Transverse colon (tissue), 4 donors: ENCODE measurements around the gene JAM2. TPM values are rescaled to one million over a fixed set of nuclear protein-coding genes. Genes with fewer than 3 reads are reported as not detected.
A peak's percentile ranks its signal among the peaks of the same experiment; 100 is the strongest.

Experiments
- DNase-seq: peaks from one replicate; pipeline ENCODE4 v3.0.0-alpha.2; 2019
- H3K27ac ChIP-seq, 4 donors: fragments of 200-600 bp; sonication (generic); 2 replicates each; pipeline ENCODE4 v1.5.1; 2016 to 2018; ENCODE audit warnings: inconsistent platforms in 4 of 4
- H3K27me3 ChIP-seq: fragments of 200-600 bp; sonication (generic); 2 replicates; pipeline ENCODE4 v1.5.1; 2017; ENCODE audit warnings: inconsistent platforms
- H3K36me3 ChIP-seq, 4 donors: fragments of 200-600 bp; sonication (generic); 2 replicates each; pipeline ENCODE4 v1.5.1; 2017 to 2019; ENCODE audit warnings: inconsistent platforms in 4 of 4
- H3K4me1 ChIP-seq, 4 donors: fragments of 200-600 bp; sonication (generic); 2 replicates each; pipeline ENCODE4 v1.5.1; 2017 to 2020; ENCODE audit warnings: inconsistent platforms in 4 of 4
- H3K4me3 ChIP-seq, 4 donors: fragments of 200-600 bp; sonication (generic); 1 replicate in 1 of 4; 2 replicates in 3 of 4; pipeline versions ENCODE4 v1.5.1 to v1.6.1; 2017 to 2019; ENCODE audit warnings: inconsistent platforms in 4 of 4
- H3K9me3 ChIP-seq, 2 donors: fragments of 200-600 bp; sonication (generic); 2 replicates each; pipeline ENCODE4 v1.5.1; 2017 to 2019; ENCODE audit warnings: inconsistent platforms in 2 of 2
- EP300 ChIP-seq: sonication (generic); formaldehyde crosslinking; IDR thresholded peaks from one replicate; pipeline ENCODE4 v1.6.1; 2017; ENCODE audit warnings: antibody characterized with exemption, low read depth
- POLR2A ChIP-seq: fragments of 450-650 bp; IDR thresholded peaks from one replicate; pipeline ENCODE4 v1.6.1; 2016; ENCODE audit warnings: antibody characterized with exemption, mild to moderate bottlenecking, moderate library complexity
- POLR2AphosphoS5 ChIP-seq, 3 donors: sonication (generic); formaldehyde crosslinking; IDR thresholded peaks; one replicate each; pipeline ENCODE4 v1.6.1; 2016; ENCODE audit warnings: antibody characterized with exemption in 3 of 3
- WGBS, 2 donors: methylation state at CpG; one replicate each; pipeline ENCODE4 v1.1.5; 2018; ENCODE audit warnings: low coverage in 1 of 2; 5-methylcytosine and 5-hydroxymethylcytosine counted together
- in situ Hi-C, 4 donors: fragments of 200-750 bp; cut with MboI; loops; one replicate each; pipeline versions ENCODE4 v1.15.0 to v1.15.1; 2017; ENCODE audit warnings: low sequenced_read_pairs in 3 of 4, low pct_ligation_motif_present in 1 of 4, low pct_unique_long_range_greater_than_20kb in 1 of 4
- intact Hi-C: fragments of 100-400 bp; cut with DNase I; formaldehyde crosslinking; loops from one replicate; pipeline ENCODE4 v1.15.1; 2023; ENCODE audit warnings: low total_unique reads
- total RNA-seq, 4 donors: library from RNA; depleted of rRNA; stranded (reverse); fragments of >200 nt; gene quantifications; one replicate each; pipeline ENCODE4 v1.1.0, GENCODE V29; 2016
- TF ChIP-seq, protein P1 (sequence below), 5 experiments: fragments of 200-600 bp in 3 of 5; fragments of 450-650 bp in 2 of 5; sonication (generic) in 3 of 5; IDR thresholded peaks; 1 replicate in 2 of 5; 2 replicates in 3 of 5; pipeline ENCODE4 v1.5.1; 2016 to 2017; ENCODE audit warnings: antibody characterized with exemption in 5 of 5, inconsistent platforms in 3 of 5, mild to moderate bottlenecking in 2 of 5, moderate library complexity in 1 of 5

JAM2 gene
- total RNA-seq, 4 donors from 2014 or later: 0.75 to 7.4 (median 4.7) TPM

DNA sequence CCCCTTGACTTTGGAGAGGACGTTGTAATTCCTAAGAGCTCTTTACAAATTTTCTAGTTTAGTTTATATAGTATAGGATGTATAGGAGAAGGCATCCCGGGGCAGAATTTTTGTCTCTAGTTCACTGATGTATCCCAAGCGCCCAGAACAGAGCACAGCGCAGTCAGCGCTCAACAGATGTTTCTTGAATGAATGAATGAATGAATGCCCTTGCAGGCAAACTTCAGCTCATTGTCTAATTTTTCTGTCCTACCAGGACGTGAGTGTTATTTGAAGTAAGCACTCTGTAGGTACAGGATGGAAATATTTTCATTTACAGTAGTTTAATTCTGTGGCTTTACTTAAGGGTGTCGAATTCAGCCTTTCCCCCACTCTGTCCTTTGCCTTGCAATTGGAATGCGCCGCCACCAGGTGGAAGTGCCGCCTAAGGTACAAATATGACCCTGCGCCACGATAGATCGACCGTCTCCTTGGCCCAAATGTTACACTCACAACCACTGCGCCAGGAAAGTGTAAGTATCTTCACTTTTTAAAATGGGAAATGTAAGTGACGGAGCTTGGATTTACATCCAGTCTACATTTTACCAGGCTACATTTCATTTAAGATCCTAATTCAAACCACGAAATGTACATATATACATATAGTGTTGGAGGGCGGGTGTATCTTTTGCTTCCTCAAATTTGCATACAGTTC, 30.9 kb upstream of the JAM2 start:
- Histone ChIP-seq H3K4me1 (peaks cover 9 to 31% (median 11%) of the 10 kb centered on the region in 4 donors), H3K9me3 (no peaks in the 10 kb centered on the region), H3K4me3 (peak overlapping the region; percentile 70 to 95 (median 74)), H3K27ac (peak overlapping the region; percentile 78 to 88 (median 84)), H3K36me3 (peaks cover 0 to 5% (median 0%) of the 10 kb centered on the region in 4 donors), H3K27me3 (no peaks in the 10 kb centered on the region)
- intact Hi-C loops: loop anchor here (2.0 to 10.0 kb wide), 2 partner anchors 101 to 127 kb away; partner anchors contain the start of genes ATP5PF and GABPA
- DNase-seq: peak; percentile 84
- 8 to 12% methylated on average over 8 to 18 of the region's 18 CpGs for WGBS, 2 donors
- in situ Hi-C loops: loop anchor here (5.0 to 25.0 kb wide), 4 partner anchors 97 to 1104 kb away; no protein-coding TSS in a partner anchor
- TF ChIP-seq, protein P1, sequence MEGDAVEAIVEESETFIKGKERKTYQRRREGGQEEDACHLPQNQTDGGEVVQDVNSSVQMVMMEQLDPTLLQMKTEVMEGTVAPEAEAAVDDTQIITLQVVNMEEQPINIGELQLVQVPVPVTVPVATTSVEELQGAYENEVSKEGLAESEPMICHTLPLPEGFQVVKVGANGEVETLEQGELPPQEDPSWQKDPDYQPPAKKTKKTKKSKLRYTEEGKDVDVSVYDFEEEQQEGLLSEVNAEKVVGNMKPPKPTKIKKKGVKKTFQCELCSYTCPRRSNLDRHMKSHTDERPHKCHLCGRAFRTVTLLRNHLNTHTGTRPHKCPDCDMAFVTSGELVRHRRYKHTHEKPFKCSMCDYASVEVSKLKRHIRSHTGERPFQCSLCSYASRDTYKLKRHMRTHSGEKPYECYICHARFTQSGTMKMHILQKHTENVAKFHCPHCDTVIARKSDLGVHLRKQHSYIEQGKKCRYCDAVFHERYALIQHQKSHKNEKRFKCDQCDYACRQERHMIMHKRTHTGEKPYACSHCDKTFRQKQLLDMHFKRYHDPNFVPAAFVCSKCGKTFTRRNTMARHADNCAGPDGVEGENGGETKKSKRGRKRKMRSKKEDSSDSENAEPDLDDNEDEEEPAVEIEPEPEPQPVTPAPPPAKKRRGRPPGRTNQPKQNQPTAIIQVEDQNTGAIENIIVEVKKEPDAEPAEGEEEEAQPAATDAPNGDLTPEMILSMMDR (IDR thresholded peaks at IDR 0.05): peak; percentile 90 to 93 (median 91)
- TF ChIP-seq POLR2A (no peak), POLR2AphosphoS5 (IDR thresholded peaks at IDR 0.05) (no peak), EP300 (no peak)

DNA sequence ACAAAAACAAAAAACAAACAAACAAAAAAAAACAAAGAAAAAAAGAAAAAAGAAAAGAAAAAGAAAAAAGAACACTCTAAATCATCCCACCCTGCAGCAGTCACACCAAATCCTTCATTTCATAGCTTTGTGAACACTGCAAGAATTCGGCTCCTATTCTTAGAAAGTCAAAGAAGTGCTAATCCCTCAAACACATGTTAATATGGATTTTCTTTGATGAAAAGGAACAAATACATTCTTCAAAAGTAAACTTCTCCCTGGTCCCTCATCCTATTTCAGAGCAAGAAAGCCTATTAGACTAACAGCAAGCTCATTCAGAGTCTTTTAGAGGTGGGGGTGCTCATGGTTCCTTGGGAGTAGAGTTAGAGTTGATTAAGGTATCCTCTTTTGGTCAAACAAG, 24.6 kb upstream of the JAM2 start:
- in situ Hi-C loops (loop anchor here (25.0 kb wide), 2 partner anchors 98 to 1098 kb away; no protein-coding TSS in a partner anchor), intact Hi-C loops (no loop called here)
- Histone ChIP-seq H3K4me3 (no peak overlapping the region), H3K4me1 (no peaks in the 10 kb centered on the region), H3K27me3 (no peaks in the 10 kb centered on the region), H3K36me3 (no peaks in the 10 kb centered on the region), H3K27ac (no peak overlapping the region), H3K9me3 (no peaks in the 10 kb centered on the region)
- TF ChIP-seq, protein P1 (IDR thresholded peaks at IDR 0.05): no peak
- TF ChIP-seq EP300: no peak
- no peak for TF ChIP-seq POLR2A
- TF ChIP-seq POLR2AphosphoS5 (IDR thresholded peaks at IDR 0.05): no peak
- 60 to 87% methylated on average over 1 of the region's 1 CpG for WGBS, 2 donors
- no peak for DNase-seq

DNA sequence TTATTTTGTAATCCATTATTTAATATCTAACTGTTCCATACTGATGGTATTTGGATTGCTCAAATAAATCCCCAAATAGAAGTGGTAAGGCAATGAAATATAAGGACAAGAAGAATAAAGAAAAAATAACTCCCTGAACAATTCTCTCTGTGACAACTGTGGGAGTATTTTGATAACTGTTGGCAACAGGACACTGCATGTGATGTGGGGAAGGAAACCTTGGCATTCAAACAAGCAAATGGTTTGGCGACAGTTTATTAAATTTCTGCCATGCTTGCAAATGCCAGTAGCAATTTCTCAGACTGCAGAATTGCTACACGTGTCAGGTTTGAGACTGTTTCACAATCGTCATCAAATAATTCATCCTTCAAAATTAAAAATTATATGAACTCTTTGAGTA, 23.2 kb upstream of the JAM2 start:
- Histone ChIP-seq H3K9me3 (no peaks in the 10 kb centered on the region), H3K4me1 (no peaks in the 10 kb centered on the region)

DNA sequence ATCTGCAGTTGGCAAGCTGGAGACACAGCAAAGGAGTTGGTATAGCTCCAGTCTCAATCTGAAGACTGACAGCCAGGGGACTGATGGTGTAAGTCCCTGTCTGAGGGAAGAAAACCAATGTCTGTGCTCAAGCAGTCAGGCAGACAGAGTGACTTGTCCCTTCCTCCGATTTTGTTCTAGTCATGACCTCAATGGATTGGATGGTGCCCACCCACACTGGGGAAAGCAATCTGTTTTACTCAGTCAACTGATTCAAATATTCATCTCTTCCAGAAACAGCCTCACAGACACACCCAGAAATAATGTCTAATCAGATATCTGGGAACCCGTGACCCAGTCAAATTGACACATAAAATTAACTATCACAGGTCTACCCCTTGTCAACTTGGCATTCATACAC, 19.9 kb upstream of the JAM2 start:
- in situ Hi-C loops (loop anchor here (25.0 kb wide), 2 partner anchors 93 to 1093 kb away; no protein-coding TSS in a partner anchor), intact Hi-C loops (no loop called here)
- no peak for DNase-seq
- Histone ChIP-seq H3K4me1 (no peaks in the 10 kb centered on the region), H3K4me3 (no peak overlapping the region), H3K27me3 (no peaks in the 10 kb centered on the region), H3K9me3 (no peaks in the 10 kb centered on the region), H3K27ac (no peak overlapping the region), H3K36me3 (no peaks in the 10 kb centered on the region)
- TF ChIP-seq, protein P1 (IDR thresholded peaks at IDR 0.05): no peak
- TF ChIP-seq POLR2AphosphoS5 (IDR thresholded peaks at IDR 0.05) (no peak), POLR2A (no peak), EP300 (no peak)
- 76 to 90% methylated on average over 2 of the region's 2 CpGs for WGBS, 2 donors

More for the DNA sequence above, 23.2 kb upstream of the JAM2 start:
- no peaks in the 10 kb centered on the region for H3K36me3 ChIP-seq
- H3K27me3 ChIP-seq: no peaks in the 10 kb centered on the region
- intact Hi-C loops (no loop called here), in situ Hi-C loops (loop anchor here (25.0 kb wide), 2 partner anchors 96 to 1096 kb away; no protein-coding TSS in a partner anchor)
- H3K4me3 ChIP-seq: no peak overlapping the region
- TF ChIP-seq EP300 (no peak), POLR2A (no peak), POLR2AphosphoS5 (IDR thresholded peaks at IDR 0.05) (no peak)
- TF ChIP-seq, protein P1 (IDR thresholded peaks at IDR 0.05): no peak
- no peak for DNase-seq
- no peak overlapping the region for H3K27ac ChIP-seq
- WGBS, 2 donors: 82 to 88% methylated on average over 3 of the region's 3 CpGs
